Measurements from ENCODE around the gene GUCY2D.

DNA sequence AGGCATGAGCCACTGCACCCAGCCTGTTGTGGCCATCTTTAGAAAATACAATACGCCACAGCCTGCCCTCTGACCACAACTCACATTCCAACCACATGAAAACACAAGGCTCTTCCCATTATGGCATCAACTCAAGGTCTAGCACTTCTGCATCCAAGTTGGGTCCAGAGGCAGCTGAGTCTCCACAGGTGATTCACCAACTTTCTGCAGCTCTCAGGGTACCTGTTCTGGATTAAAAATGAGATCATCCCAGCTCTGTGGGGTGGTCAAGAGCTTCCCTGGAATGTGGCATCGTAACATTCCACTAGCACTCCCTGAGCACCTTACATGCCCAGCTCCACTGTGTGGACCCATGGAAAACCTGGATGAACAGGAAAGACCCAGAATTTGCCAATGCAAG lies 9.9 kb upstream of the GUCY2D start:
- TF ChIP-seq, protein P1, sequence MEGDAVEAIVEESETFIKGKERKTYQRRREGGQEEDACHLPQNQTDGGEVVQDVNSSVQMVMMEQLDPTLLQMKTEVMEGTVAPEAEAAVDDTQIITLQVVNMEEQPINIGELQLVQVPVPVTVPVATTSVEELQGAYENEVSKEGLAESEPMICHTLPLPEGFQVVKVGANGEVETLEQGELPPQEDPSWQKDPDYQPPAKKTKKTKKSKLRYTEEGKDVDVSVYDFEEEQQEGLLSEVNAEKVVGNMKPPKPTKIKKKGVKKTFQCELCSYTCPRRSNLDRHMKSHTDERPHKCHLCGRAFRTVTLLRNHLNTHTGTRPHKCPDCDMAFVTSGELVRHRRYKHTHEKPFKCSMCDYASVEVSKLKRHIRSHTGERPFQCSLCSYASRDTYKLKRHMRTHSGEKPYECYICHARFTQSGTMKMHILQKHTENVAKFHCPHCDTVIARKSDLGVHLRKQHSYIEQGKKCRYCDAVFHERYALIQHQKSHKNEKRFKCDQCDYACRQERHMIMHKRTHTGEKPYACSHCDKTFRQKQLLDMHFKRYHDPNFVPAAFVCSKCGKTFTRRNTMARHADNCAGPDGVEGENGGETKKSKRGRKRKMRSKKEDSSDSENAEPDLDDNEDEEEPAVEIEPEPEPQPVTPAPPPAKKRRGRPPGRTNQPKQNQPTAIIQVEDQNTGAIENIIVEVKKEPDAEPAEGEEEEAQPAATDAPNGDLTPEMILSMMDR (IDR thresholded peaks at IDR 0.05; ENCODE audit: low read depth, low read length), result no peak
- no peak for TF ChIP-seq EZH2phosphoT487 (IDR thresholded peaks at IDR 0.05; ENCODE audit: low read depth)
